GM21529 (cell line): ENCODE data around the gene NCS1.

Source experiments
- ATAC-seq: cut with Tn5 transposase; IDR thresholded peaks from one replicate; pipeline ENCODE4 v1.9.1; 2021; ENCODE audit not compliant: unreplicated experiment

The NCS1 gene

DNA sequence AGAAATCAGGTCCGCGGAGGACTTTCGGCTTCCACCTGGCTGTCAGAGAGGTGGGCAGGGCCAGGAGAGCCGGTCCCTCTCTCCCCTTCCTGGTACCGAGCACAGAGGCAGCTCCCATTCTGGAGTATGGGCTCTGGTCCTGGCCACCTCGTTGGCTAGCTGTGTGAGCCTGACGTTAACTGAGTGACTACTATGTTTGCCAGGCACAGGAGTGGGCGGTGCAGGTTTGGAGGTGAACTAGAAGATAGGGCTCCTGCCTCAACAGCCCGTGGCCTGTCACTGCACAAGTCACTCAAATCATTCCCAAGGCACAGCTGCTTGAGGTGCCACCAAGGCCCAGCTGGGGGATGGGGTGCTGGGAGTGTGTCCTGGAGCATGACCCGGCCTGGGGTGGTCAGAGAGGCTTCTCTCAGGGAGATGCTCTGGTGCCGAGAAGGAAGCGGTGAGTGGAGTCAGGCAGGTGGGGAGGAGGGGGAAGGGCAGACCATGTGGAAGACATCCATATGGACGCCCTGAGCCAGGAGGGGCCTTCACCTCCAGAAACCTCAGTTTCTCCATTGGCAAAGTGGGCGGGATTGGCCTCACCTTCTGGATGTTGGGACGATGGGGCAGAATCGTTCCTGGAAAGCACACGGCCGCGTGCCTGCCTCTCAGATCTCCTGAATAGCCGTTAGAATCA, 39.5 kb downstream of the NCS1 start:
- ATAC-seq, result no peak

DNA sequence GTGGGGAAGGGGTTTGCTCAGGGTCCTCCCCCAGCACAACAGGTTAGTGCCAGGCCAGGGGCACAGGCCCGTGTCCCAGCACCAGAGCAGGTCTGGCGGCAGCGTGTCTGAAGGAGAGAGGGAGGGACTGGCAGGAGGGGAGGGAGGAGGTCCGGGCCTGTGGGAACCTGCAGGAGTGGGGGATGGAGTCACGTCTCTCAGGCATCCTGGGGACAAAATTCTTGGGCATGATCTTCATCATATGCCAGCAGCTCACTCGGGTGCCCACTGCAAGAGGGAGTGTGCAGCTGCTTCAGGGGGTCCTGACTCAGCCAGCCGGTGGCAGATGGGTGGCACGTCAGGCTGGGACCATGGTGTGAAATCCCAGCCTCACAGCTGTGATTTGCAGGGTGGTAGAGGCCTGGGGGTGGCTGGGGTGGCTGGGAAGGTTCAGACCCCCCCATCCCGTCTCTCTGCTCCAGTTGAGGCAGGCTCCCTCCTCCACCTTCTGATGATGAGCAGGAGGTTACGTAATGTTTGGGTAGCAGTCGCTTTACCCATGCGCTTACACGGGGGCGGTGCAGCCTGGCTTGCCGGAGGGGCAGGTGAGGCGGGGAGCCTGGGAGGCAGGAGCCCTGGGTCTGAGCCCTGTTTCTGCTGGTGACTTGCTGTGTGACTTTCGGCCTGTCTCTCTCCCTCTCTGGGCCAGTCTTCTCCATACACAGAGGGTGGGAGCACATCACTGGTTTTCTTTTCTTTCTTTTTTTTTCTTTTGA, 40.5 kb downstream of the NCS1 start:
- ATAC-seq, result no peak

GRCh38 chr9:130213911-130214761, 41.9 kb downstream of the NCS1 start:
- ATAC-seq, result no peak

DNA sequence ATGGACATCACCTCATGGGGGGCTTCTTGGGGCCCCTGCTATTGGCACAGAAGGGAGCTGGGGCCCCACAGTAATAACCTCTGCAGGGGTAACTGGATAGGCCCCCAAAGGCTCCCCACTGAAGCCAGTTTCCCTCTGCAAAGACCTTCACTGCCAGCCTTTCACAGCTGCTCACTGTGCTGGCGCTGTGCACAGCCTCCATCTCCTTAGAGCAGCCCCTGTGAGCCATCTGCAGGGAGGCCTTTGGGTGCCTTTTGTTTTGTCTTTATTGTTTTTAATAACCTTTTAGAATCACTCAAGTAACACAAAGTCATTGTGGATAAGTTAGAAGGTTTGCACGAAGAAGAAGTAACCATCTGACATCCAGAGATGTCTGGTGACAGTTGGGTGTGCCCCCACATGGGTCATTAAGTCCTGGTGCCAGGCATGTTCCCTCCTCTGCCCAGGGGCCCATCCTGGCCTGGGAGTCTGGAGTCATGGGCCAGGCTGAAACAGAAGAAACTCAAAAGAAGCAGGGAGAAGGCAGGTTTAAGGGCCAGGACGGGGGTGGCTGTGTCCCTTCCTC, 42.7 kb downstream of the NCS1 start:
- ATAC-seq, result no peak

DNA sequence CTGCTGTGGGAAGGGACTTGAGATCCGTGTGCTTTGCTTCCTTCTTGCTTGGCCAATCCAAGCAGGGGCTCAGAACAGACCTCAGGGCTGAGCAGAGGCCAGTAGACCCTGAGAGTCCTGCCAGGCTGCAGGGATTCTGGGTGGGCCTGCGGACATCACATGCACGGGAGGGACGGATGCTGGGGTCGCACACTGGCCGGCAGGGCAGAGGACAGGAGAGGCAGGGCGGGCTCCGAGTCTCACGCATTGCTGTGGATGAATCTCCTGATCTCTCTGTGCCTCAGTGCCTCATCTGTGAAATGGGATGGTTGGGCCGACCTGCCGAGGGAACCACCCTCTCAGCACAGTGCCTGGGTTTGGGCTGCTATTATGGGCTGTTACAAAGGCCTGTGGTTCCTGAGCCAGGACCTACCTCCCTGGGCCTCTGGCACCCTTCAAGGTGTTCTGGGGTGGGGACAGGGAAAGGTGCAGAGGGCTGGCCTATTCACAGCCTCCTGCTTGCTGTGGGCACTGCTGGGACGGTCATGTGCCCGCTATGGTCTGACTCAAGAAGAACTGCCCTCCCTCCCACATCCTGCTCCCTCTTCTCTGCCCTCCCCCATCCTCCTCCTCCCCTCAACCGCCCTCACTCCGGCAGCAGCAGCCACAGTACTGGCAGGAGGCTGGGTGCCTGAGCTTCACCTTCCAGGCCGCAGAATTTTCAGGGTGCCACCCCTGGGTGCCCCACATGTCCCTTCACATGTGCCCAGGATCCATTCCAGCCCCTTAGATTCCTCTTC, 43.3 kb downstream of the NCS1 start:
- ATAC-seq, result no peak

DNA sequence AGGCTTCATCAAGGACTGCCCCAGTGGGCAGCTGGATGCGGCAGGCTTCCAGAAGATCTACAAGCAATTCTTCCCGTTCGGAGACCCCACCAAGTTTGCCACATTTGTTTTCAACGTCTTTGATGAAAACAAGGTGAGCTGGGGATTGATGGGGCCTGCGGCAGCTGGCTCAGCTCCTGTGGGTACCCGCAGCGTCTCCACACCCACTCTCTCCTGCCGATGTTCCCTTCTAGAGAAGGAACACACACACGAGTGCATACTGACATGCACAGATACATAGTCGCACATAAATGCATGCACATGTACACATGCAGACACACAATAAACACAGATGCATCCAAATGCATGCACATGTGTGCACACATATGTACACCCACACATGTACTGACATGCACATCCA, 45.6 kb downstream of the NCS1 start:
- ATAC-seq, result no peak

DNA sequence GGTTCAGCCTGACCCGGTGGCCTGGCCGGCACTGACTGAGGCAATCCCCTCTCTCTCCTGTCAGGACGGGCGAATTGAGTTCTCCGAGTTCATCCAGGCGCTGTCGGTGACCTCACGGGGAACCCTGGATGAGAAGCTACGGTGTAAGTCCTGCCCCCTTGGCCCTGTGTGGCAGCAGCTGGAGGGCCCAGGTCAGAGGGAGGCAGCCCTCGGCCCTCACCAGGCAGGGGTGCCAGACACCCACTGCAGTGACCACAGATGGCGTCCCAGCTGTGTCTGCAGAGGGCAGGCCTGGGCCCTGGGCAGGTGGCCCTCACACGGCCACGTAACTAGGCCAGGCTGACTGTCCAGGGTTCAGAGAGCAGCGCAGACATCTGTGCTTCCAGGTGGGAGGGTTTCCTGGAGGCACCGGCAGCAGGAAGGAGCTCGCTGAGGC, 47.5 kb downstream of the NCS1 start:
- ATAC-seq, result no peak

DNA sequence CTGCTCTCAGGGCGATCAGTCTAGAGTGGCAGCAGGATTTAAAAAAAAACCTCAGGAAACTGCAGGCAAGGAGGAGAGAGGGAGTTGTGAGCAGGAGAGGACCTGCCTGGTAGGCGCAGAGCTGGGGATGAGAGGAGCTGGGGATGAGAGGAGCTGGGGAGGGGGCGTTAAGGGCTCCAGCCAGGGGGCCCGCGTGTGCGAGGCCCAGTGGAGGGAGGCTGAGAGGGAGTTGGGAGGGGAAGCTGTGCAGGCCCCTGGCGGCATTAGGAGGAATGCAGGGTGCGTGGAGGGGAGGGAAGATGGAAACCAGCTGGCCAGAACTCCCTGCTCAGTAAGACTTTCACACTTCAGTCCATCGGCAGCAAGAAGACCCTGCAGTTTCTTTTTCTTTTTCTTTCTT, 48.1 kb downstream of the NCS1 start:
- no peak for ATAC-seq

DNA sequence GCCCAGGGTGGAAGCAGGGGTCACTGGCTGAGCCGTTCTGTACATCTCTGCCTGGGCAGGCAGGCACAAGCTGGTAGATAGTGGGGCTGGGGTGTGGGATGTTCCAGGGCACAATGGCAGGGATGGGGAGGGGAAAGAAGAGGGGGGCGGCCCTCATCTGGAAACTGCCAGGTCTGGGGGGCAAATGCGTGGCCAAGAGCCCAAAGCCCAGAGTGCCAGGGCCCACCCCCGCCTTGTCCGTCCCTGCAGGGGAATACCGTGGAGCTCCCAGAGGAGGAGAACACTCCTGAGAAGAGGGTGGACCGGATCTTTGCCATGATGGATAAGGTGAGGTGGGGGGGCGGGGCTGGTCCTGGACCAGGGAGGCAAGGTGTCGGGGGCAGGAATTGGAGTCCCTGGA, 50.6 kb downstream of the NCS1 start:
- no peak for ATAC-seq

GRCh38 chr9:130225071-130225470, 52.9 kb downstream of the NCS1 start:
- no peak for ATAC-seq

- no peak for ATAC-seq
Observed at GRCh38 chr9:130225586-130225985, 53.4 kb downstream of the NCS1 start.

DNA sequence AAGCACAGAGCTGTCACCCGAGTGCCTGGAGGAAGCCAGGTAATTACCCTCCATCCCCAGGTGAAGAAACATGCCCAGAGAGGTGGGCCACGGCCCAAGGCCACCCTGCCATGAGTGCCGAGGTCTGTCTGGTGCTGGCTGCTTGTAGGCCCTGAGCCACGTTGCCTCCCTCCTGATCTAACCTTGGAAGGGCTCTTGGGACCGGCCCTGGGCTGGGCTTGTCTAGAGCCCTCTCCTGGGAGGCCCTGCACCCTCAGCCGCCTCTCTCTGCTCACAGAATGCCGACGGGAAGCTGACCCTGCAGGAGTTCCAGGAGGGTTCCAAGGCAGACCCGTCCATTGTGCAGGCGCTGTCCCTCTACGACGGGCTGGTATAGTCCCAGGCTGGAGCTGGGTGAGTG, 53.9 kb downstream of the NCS1 start:
- ATAC-seq, result no peak

DNA sequence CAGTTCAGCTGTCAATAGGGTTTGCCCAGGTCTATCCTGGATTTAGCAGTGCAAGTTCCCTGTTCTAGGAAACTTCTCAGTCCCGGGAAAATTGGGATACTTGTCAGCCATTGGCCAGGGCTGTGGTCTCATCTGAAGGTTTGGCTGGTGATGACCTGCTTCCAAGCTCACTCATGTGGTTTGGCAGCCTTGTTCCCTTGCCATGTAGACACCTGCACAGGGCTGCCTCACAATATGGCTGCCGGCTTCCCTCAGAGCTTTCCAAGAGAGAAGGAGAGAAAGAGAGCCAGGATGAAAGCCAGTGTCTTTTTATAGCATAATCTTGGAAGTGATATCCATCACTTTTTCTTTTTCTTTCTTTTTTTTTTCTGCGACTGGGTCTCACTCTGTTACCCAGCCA, 55.6 kb downstream of the NCS1 start:
- no peak for ATAC-seq

- no peak for ATAC-seq
Observed at GRCh38 chr9:130229759-130230158, 57.6 kb downstream of the NCS1 start.

GRCh38 chr9:130230631-130231030, 58.4 kb downstream of the NCS1 start:
- no peak for ATAC-seq

- no peak for ATAC-seq
Observed at GRCh38 chr9:130232899-130233586, 60.8 kb downstream of the NCS1 start.

GRCh38 chr9:130233587-130233945, 61.4 kb downstream of the NCS1 start:
- no peak for ATAC-seq

GRCh38 chr9:130234340-130235260, 62.4 kb downstream of the NCS1 start:
- ATAC-seq, result no peak
